Skin of body (tissue), 2 donors: ENCODE data around the gene GAS7. TPM values are rescaled to one million over a fixed set of nuclear protein-coding genes. Genes with fewer than 3 reads are reported as not detected.

ENCODE experiments used
- DNase-seq: peaks from one replicate; lab custom pipeline; 2025; lab: John Stamatoyannopoulos, UW
- total RNA-seq: library from RNA; depleted of rRNA; stranded (reverse); fragments of >200 nt; gene quantifications from one replicate; pipeline ENCODE4 v1.2.3, GENCODE V29; 2014

Gene GAS7
- total RNA-seq, 1 donor from 2014 or later = 60.8 TPM

- DNase-seq = peak; percentile 66
Observed at GRCh38 chr17:9953492-9953891, 244.9 kb downstream of the GAS7 start.

- no peak for DNase-seq
Observed at GRCh38 chr17:9951803-9952202, 246.6 kb downstream of the GAS7 start.

- DNase-seq = no peak
Observed at GRCh38 chr17:9948928-9949327, 249.5 kb downstream of the GAS7 start.

GRCh38 chr17:9944704-9945103, 253.7 kb downstream of the GAS7 start:
- DNase-seq = no peak

- no peak for DNase-seq
Observed at GRCh38 chr17:9943343-9943742, 255.1 kb downstream of the GAS7 start.

- DNase-seq = no peak
Observed at GRCh38 chr17:9942885-9943284, 255.5 kb downstream of the GAS7 start.

GRCh38 chr17:9941305-9941704, 257.1 kb downstream of the GAS7 start:
- DNase-seq = no peak

- no peak for DNase-seq
Observed at GRCh38 chr17:9940841-9941240, 257.6 kb downstream of the GAS7 start.

GRCh38 chr17:9938764-9939163, 259.6 kb downstream of the GAS7 start:
- no peak for DNase-seq

GRCh38 chr17:9937901-9938300, 260.5 kb downstream of the GAS7 start:
- DNase-seq = no peak

GRCh38 chr17:9937241-9937761, 261.1 kb downstream of the GAS7 start:
- DNase-seq = peak; percentile 72

GRCh38 chr17:9936095-9936494, 262.3 kb downstream of the GAS7 start:
- DNase-seq = no peak

GRCh38 chr17:9935408-9935807, 263.0 kb downstream of the GAS7 start:
- no peak for DNase-seq

GRCh38 chr17:9934331-9934730, 264.1 kb downstream of the GAS7 start:
- no peak for DNase-seq

GRCh38 chr17:9932491-9932890, 265.9 kb downstream of the GAS7 start:
- no peak for DNase-seq

- DNase-seq = peak; percentile 65
Observed at GRCh38 chr17:9931144-9931741, 267.2 kb downstream of the GAS7 start.

GRCh38 chr17:9929871-9930270, 268.5 kb downstream of the GAS7 start:
- DNase-seq = no peak

- DNase-seq = peak; percentile 77
Observed at GRCh38 chr17:9928601-9929333, 269.6 kb downstream of the GAS7 start.

GRCh38 chr17:9926150-9926804, 272.1 kb downstream of the GAS7 start:
- no peak for DNase-seq

- no peak for DNase-seq
Observed at GRCh38 chr17:9925457-9925856, 272.9 kb downstream of the GAS7 start.

GRCh38 chr17:9924735-9925191, 273.6 kb downstream of the GAS7 start:
- DNase-seq = peak; percentile 81
